GM12878 (cell line): ENCODE results near the gene CALM3. TPM values are rescaled to one million over a fixed set of nuclear protein-coding genes. Genes with fewer than 3 reads are reported as not detected.

ENCODE experiments used
- ATAC-seq: fragments of 200-7000 bp; cut with Tn5 transposase; 3 replicates; pipeline ENCODE4 v1.9.1; 2020; ENCODE audit warnings: mild to moderate bottlenecking, moderate library complexity
- BruUV-seq: library from RNA; stranded (reverse); fragments of 400-500 nt; replicated peaks from 2 replicates; lab custom pipeline; 2021; lab: Mats Ljungman, UMichigan
- CTCF ChIA-PET: fragments of 300-600 bp; sonication (Branson Sonifier 250); formaldehyde crosslinking; extraction: SDS; loops from one replicate; lab custom pipeline; 2021; ENCODE audit warnings: inconsistent platforms; lab: Yijun Ruan, JAX
- POLR2A ChIA-PET: fragments of 350-600 bp; formaldehyde crosslinking; extraction: SDS; loops from one replicate; lab custom pipeline; 2021; ENCODE audit warnings: inconsistent platforms; lab: Charles Lee
- RAD21 ChIA-PET: fragments of 300-600 bp; sonication (Branson Sonifier 250); formaldehyde crosslinking; loops from one replicate; lab custom pipeline; 2023; ENCODE audit warnings: antibody characterized with exemption; ENCODE audit not compliant: unreplicated experiment; lab: Charles Lee
- SMC1A ChIA-PET: fragments of 300-600 bp; sonication (Branson Sonifier 250); formaldehyde crosslinking; loops from one replicate; lab custom pipeline; 2023; ENCODE audit not compliant: unreplicated experiment, uncharacterized antibody; lab: Charles Lee
- DNase-seq: peaks from one replicate; pipeline ENCODE4 v3.0.0-alpha.2; 2011; ENCODE audit warnings: low read depth, low spot score
- FAIRE-seq: peaks from 3 replicates; lab custom pipeline; 2011; peaks lifted over from hg19 to GRCh38; lab: Jason Lieb, UNC
- H2AFZ ChIP-seq: 2 replicates; pipeline ENCODE4 v1.6.0; 2011; ENCODE audit warnings: low read depth, low read length, control low read depth; ENCODE audit not compliant: control insufficient read depth
- H3K27ac ChIP-seq: 2 replicates; pipeline ENCODE4 v1.5.1; 2011; ENCODE audit warnings: control low read depth; ENCODE audit not compliant: control insufficient read depth, insufficient read depth
- H3K27me3 ChIP-seq, 2 experiments: replicated peaks in 1 of 2; 2 replicates each; pipeline versions ENCODE4 v1.6.0 to v1.6.1; 2011; ENCODE audit warnings: low read length in 1 of 2; ENCODE audit not compliant: control insufficient read depth in 2 of 2, insufficient read depth in 2 of 2
- H3K36me3 ChIP-seq, 2 experiments: 2 replicates each; pipeline ENCODE4 v1.5.1; 2011; ENCODE audit warnings: low read length in 1 of 2; ENCODE audit not compliant: control insufficient read depth in 2 of 2, insufficient read depth in 2 of 2
- H3K4me1 ChIP-seq: 2 replicates; pipeline ENCODE4 v1.6.1; 2011; ENCODE audit warnings: mild to moderate bottlenecking, low read length, moderate library complexity, mixed read lengths; ENCODE audit not compliant: control insufficient read depth, insufficient read depth
- H3K4me2 ChIP-seq: 2 replicates; pipeline ENCODE4 v1.6.0; 2011; ENCODE audit warnings: control low read depth; ENCODE audit not compliant: control insufficient read depth, insufficient read depth
- H3K4me3 ChIP-seq: fragments of 200-600 bp; sonication (generic); 2 replicates; pipeline ENCODE4 v1.5.1; 2016
- H3K79me2 ChIP-seq: 2 replicates; pipeline ENCODE4 v1.6.0; 2011; ENCODE audit warnings: low read length; ENCODE audit not compliant: control insufficient read depth, insufficient read depth
- H3K9ac ChIP-seq: 2 replicates; pipeline ENCODE4 v1.8.0; 2011; ENCODE audit warnings: low read length, control low read depth, mixed read lengths; ENCODE audit not compliant: control insufficient read depth, insufficient read depth
- H3K9me3 ChIP-seq: replicated peaks from 3 replicates; pipeline ENCODE4 v1.5.1; 2011; ENCODE audit warnings: mild to moderate bottlenecking, low read length; ENCODE audit not compliant: control insufficient read depth, insufficient read depth
- H4K20me1 ChIP-seq: 2 replicates; pipeline ENCODE4 v1.6.0; 2011; ENCODE audit not compliant: control insufficient read depth, insufficient read depth
- CBFB ChIP-seq: IDR thresholded peaks from 2 replicates; pipeline ENCODE4 v1.6.1; 2016; ENCODE audit warnings: antibody characterized with exemption, low read depth
- CHD1 ChIP-seq: IDR thresholded peaks from 2 replicates; pipeline ENCODE4 v1.6.1; 2012; ENCODE audit warnings: low read depth, low read length, improper control_type of control experiment
- KDM1A ChIP-seq: fragments of 200-600 bp; sonication (generic); IDR thresholded peaks from 2 replicates; pipeline ENCODE4 v1.6.1; 2016; ENCODE audit warnings: borderline replicate concordance
- PAX5 ChIP-seq: IDR thresholded peaks from 2 replicates; pipeline ENCODE4 v1.6.1; 2011; ENCODE audit warnings: low read depth, low read length, borderline replicate concordance
- RELA ChIP-seq: fragments of 450-650 bp; IDR thresholded peaks from 2 replicates; pipeline ENCODE4 v1.8.0; 2014; ENCODE audit warnings: borderline replicate concordance; ENCODE audit not compliant: partially characterized antibody
- RUNX3 ChIP-seq: IDR thresholded peaks from 2 replicates; pipeline ENCODE4 v1.6.1; 2012; ENCODE audit warnings: low read length, inconsistent platforms
- SREBF2 ChIP-seq: IDR thresholded peaks from 2 replicates; pipeline ENCODE4 v1.6.1; 2012; ENCODE audit warnings: mild to moderate bottlenecking, low read length
- STAT1 ChIP-seq: fragments of 450-650 bp; conservative IDR thresholded peaks from 2 replicates; pipeline ENCODE4 v1.6.1; 2014; ENCODE audit warnings: antibody characterized with exemption, mild to moderate bottlenecking
- TBL1XR1 ChIP-seq: IDR thresholded peaks from 2 replicates; pipeline ENCODE4 v1.6.1; 2012; ENCODE audit warnings: low read depth, low read length, improper control_type of control experiment
- WGBS: methylation state at CpG from one replicate; pipeline ENCODE4 v1.1.6; 2016; ENCODE audit warnings: low lambda C conversion rate; ENCODE audit not compliant: insufficient replicate concordance, insufficient coverage; ENCODE audit errors: missing lambda C conversion rate; 5-methylcytosine and 5-hydroxymethylcytosine counted together
- in situ Hi-C: fragments of 300-500 bp; cut with MboI; formaldehyde crosslinking; loops from 9 replicates; pipeline ENCODE4 v1.14.3; 2018; ENCODE audit warnings: mixed read lengths
- intact Hi-C: fragments of 100-400 bp; cut with micrococcal nuclease; formaldehyde crosslinking; loops from one replicate; pipeline ENCODE4 v1.14.2; 2022; ENCODE audit not compliant: unreplicated experiment
- polyA plus RNA-seq, 11 experiments: library from polyadenylated mRNA; depleted of rRNA in 4 of 11; unstranded in 6 of 11; stranded (reverse) in 5 of 11; fragments of >200 nt; fragmentation: Nextera tagmentation in 4 of 11; fragmentation: Illumina TruSeq in 1 of 11; extraction: Ambion mirVana in 4 of 11; extraction: Trizol in 1 of 11; gene quantifications; 1 replicate in 1 of 11; 2 replicates in 10 of 11; pipeline versions ENCODE4 v1.2.1 to v1.2.3, GENCODE V29; 2011 to 2016; ENCODE audit warnings: inconsistent platforms in 2 of 11, missing spikeins in 2 of 11, low read depth in 1 of 11
- total RNA-seq, 4 experiments: library from RNA; depleted of rRNA in 3 of 4; stranded (reverse); fragments of >200 nt in 3 of 4; fragmentation: Illumina TruSeq in 1 of 4; extraction: Trizol in 1 of 4; gene quantifications; 2 replicates each; pipeline versions ENCODE4 v1.2.1 to v1.2.3, GENCODE V29; 2013 to 2021
- TF ChIP-seq, protein P1 (sequence below): fragments of 450-650 bp; IDR thresholded peaks from 2 replicates; pipeline ENCODE4 v1.6.1; 2018; ENCODE audit warnings: mild to moderate bottlenecking, low read depth, moderate library complexity; ENCODE audit not compliant: partially characterized antibody

CALM3 gene
- total and polyA plus RNA-seq, 10 of the 15 experiments (the other 5 are each of a cell fraction or from before 2014, with no cell fraction given): 164 to 849 (median 347) TPM

DNA sequence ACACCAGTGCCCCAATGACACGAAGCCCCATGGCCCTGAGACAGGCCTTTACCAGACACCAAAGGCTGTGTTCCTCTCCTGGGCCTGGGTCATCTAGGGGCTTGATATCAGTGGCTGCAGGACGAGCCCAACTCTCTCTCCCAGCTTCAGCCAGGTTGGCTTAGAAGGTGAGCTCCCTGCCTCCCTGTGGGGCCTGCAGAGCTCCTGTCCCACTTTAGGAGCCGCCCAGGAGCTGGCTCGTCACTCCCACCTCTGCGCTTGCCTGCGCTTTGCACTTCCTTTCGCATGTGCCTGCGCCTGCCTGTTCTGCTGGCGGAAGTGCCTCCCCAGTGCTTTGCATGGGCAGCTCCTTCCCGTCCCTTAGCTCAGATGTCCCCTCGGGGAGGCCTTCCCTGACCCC is 4.9 kb downstream of the CALM3 start:
- Histone ChIP-seq H3K4me2 (no peak overlapping the region), H4K20me1 (peaks cover 15% of the 10 kb centered on the region), H3K27ac (no peak overlapping the region), H3K9me3 (no peaks in the 10 kb centered on the region), H3K27me3 (no peaks in the 10 kb centered on the region), H3K4me3 (no peak overlapping the region), H3K9ac (no peak overlapping the region), H2AFZ (no peak overlapping the region), H3K4me1 (peaks cover 18% of the 10 kb centered on the region), H3K79me2 (peaks cover 49% of the 10 kb centered on the region), H3K36me3 (peaks cover 37 to 46% of the 10 kb centered on the region in 2 experiments)
- BruUV-seq: no TSS peak
- CTCF ChIA-PET: interaction anchor here (0.9 to 3.2 kb wide), 4 partner anchors 14 to 77 kb away, joined by 3 to 14 read pairs (median 4); partner anchors contain the start of gene DACT3
- no peak for FAIRE-seq
- POLR2A ChIA-PET: interaction anchor here (0.5 to 7.3 kb wide), 3 partner anchors 14 to 278 kb away, joined by 3 to 72 read pairs (median 3); no protein-coding TSS in a partner anchor
- no peak for ATAC-seq
- RAD21 ChIA-PET: interaction anchor here (1.3 to 1.4 kb wide), 2 partner anchors 8 to 56 kb away, joined by 3 to 6 read pairs; partner anchors contain the start of gene DACT3
- in situ Hi-C loops (no loop called here), intact Hi-C loops (no loop called here)
- SMC1A ChIA-PET: interaction anchor here (0.7 to 2.8 kb wide), 3 partner anchors 9 to 56 kb away, joined by 4 to 12 read pairs (median 4); partner anchors contain the start of gene DACT3
- no peak for TF ChIP-seq STAT1
- no peak for TF ChIP-seq SREBF2
- no peak for TF ChIP-seq KDM1A
- TF ChIP-seq, protein P1, sequence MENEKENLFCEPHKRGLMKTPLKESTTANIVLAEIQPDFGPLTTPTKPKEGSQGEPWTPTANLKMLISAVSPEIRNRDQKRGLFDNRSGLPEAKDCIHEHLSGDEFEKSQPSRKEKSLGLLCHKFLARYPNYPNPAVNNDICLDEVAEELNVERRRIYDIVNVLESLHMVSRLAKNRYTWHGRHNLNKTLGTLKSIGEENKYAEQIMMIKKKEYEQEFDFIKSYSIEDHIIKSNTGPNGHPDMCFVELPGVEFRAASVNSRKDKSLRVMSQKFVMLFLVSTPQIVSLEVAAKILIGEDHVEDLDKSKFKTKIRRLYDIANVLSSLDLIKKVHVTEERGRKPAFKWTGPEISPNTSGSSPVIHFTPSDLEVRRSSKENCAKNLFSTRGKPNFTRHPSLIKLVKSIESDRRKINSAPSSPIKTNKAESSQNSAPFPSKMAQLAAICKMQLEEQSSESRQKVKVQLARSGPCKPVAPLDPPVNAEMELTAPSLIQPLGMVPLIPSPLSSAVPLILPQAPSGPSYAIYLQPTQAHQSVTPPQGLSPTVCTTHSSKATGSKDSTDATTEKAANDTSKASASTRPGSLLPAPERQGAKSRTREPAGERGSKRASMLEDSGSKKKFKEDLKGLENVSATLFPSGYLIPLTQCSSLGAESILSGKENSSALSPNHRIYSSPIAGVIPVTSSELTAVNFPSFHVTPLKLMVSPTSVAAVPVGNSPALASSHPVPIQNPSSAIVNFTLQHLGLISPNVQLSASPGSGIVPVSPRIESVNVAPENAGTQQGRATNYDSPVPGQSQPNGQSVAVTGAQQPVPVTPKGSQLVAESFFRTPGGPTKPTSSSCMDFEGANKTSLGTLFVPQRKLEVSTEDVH: no peak
- TF ChIP-seq RELA: no peak
- no peak for TF ChIP-seq CHD1
- TF ChIP-seq CBFB: no peak
- TF ChIP-seq PAX5: no peak
- no peak for TF ChIP-seq RUNX3
- no peak for TF ChIP-seq TBL1XR1
- WGBS: 99% methylated on average over 9 of the region's 11 CpGs
- DNase-seq: no peak
